ENCODE measurements around the gene TSPAN18. TPM values are rescaled to one million over a fixed set of nuclear protein-coding genes. Genes with fewer than 3 reads are reported as not detected.

TSPAN18 gene
- total RNA-seq, 1 experiment from 2014 or later = 18.3 TPM

DNA sequence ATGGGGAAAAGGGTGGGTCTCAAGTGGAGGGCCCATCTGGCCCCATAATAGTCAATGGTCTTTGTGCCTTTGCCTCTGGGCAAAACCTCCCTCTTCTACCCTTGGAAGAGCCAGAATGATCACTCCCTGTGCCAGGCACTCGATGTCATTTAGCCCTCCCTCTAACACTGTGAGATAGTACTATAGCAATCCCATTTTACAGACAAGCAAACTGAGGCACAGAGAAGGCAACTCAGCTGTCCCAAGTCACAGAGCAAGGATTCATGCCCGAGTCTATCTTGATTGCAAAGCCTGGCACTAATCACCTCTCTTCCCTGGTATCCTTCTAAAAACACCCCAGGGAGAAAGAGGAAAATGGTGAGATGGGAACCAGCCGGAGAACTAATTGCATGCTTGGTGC, 147.5 kb downstream of the TSPAN18 start:
- BruUV-seq (replicated peaks) = no TSS peak
- intact Hi-C loops (cut with micrococcal nuclease) = no loop called here
- no peaks in the 10 kb centered on the region for H3K9me2 ChIP-seq (ENCODE audit: insufficient read depth)
- ChIA-PET RAD21 (ENCODE audit: low non-redundant PET in 1 of 2, low total read pairs in 2 of 2, uncharacterized antibody in 2 of 2, unreplicated experiment in 2 of 2) (no interaction called here), POLR2A (no interaction called here), CTCF (no interaction called here)
- ATAC-seq = no peak
- H3K27me3 ChIP-seq (ENCODE audit: insufficient read depth, low read length) = no peaks in the 10 kb centered on the region
- no peak for DNase-seq (ENCODE audit: low read depth, low spot score)
- no peak overlapping the region for H3K27ac ChIP-seq (ENCODE audit: low read depth, low read length)
- no peaks in the 10 kb centered on the region for H3K36me3 ChIP-seq (ENCODE audit: control insufficient read depth in 1 of 2, insufficient read depth in 2 of 2, low read length in 2 of 2)
- H4K20me1 ChIP-seq (ENCODE audit: insufficient read depth) = no peaks in the 10 kb centered on the region
- no peak overlapping the region for H3K4me3 ChIP-seq (replicated peaks in 1 of 2; ENCODE audit: low read depth in 1 of 2, low read length in 2 of 2)
- H3K9me3 ChIP-seq (ENCODE audit: control insufficient read depth in 1 of 2, insufficient read depth in 1 of 2, low read depth in 1 of 2, low read length in 2 of 2) = no peaks in the 10 kb centered on the region
- H3K4me1 ChIP-seq (ENCODE audit: control insufficient read depth in 1 of 2, insufficient read depth in 2 of 2, low read length in 2 of 2) = no peaks in the 10 kb centered on the region
- no peaks in the 10 kb centered on the region for H3K79me2 ChIP-seq (ENCODE audit: insufficient read depth, low read length)
- no peak overlapping the region for H2AFZ ChIP-seq (ENCODE audit: low read depth, low read length, poor library complexity, severe bottlenecking)
- H3K4me2 ChIP-seq (ENCODE audit: low read length) = no peak overlapping the region
- TF ChIP-seq ZFX (IDR thresholded peaks at IDR 0.05) (no peak), SIN3A (IDR thresholded peaks at IDR 0.05; ENCODE audit: low read depth) (no peak), ZBTB33 (IDR thresholded peaks at IDR 0.05; ENCODE audit: extremely low read depth, insufficient replicate concordance, low read length) (no peak), POLR2A (IDR thresholded peaks at IDR 0.05; ENCODE audit: borderline replicate concordance, extremely low read depth, insufficient read depth, insufficient read length) (no peak), EGR1 (IDR thresholded peaks at IDR 0.05; ENCODE audit: low read depth) (no peak), CEBPB (IDR thresholded peaks at IDR 0.05; ENCODE audit: low read depth) (no peak)
- TF ChIP-seq, protein P1, sequence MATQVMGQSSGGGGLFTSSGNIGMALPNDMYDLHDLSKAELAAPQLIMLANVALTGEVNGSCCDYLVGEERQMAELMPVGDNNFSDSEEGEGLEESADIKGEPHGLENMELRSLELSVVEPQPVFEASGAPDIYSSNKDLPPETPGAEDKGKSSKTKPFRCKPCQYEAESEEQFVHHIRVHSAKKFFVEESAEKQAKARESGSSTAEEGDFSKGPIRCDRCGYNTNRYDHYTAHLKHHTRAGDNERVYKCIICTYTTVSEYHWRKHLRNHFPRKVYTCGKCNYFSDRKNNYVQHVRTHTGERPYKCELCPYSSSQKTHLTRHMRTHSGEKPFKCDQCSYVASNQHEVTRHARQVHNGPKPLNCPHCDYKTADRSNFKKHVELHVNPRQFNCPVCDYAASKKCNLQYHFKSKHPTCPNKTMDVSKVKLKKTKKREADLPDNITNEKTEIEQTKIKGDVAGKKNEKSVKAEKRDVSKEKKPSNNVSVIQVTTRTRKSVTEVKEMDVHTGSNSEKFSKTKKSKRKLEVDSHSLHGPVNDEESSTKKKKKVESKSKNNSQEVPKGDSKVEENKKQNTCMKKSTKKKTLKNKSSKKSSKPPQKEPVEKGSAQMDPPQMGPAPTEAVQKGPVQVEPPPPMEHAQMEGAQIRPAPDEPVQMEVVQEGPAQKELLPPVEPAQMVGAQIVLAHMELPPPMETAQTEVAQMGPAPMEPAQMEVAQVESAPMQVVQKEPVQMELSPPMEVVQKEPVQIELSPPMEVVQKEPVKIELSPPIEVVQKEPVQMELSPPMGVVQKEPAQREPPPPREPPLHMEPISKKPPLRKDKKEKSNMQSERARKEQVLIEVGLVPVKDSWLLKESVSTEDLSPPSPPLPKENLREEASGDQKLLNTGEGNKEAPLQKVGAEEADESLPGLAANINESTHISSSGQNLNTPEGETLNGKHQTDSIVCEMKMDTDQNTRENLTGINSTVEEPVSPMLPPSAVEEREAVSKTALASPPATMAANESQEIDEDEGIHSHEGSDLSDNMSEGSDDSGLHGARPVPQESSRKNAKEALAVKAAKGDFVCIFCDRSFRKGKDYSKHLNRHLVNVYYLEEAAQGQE (IDR thresholded peaks at IDR 0.05; ENCODE audit: low read depth) = no peak
- H3K9ac ChIP-seq (ENCODE audit: low read length) = no peak overlapping the region

All from HCT116 (cell line).